ENCODE results near the gene TBX6. TPM values are rescaled to one million over a fixed set of nuclear protein-coding genes. Genes with fewer than 3 reads are reported as not detected.

Gene TBX6
- total RNA-seq, 1 experiment from 2014 or later, result 0.49 TPM

- POLR2A ChIA-PET (ENCODE audit: low non-redundant PET), result no interaction called here
- no TSS peak for BruUV-seq (replicated peaks)
- intact Hi-C loops (cut with micrococcal nuclease; ENCODE audit: unreplicated experiment), result no loop called here
These were observed 3.7 kb upstream of the TBX6 start for GRCh38 chr16:30095166-30096078.

GRCh38 chr16:30094541-30095165 lies 2.9 kb upstream of the TBX6 start:
- CTCF ChIA-PET, result no interaction called here
- no peaks in the 10 kb centered on the region for H3K27me3 ChIP-seq (replicated peaks; ENCODE audit: insufficient read depth, low read depth, low read length, poor library complexity)
- peaks cover 18% of the 10 kb centered on the region for H3K4me1 ChIP-seq (ENCODE audit: insufficient read depth, low read length, poor library complexity, severe bottlenecking)
- H3K27ac ChIP-seq (ENCODE audit: low read depth, low read length, poor library complexity, severe bottlenecking), result no peak overlapping the region
- TF ChIP-seq EZH2 (IDR thresholded peaks at IDR 0.05; ENCODE audit: borderline replicate concordance, low read depth, low read length, poor library complexity, severe bottlenecking), result no peak
- no peak for TF ChIP-seq CTCF (conservative IDR thresholded peaks at IDR 0.05; ENCODE audit: low read depth, low read length)
- no TSS peak for BruUV-seq (replicated peaks)
- H3K36me3 ChIP-seq (ENCODE audit: insufficient read depth, low read length, poor library complexity, severe bottlenecking), result no peaks in the 10 kb centered on the region
- intact Hi-C loops (cut with micrococcal nuclease; ENCODE audit: unreplicated experiment), result no loop called here
- DNase-seq (ENCODE audit: low spot score), result no peak
- POLR2A ChIA-PET (ENCODE audit: low non-redundant PET), result no interaction called here
- no peak overlapping the region for H3K4me3 ChIP-seq (ENCODE audit: low read depth, low read length, poor library complexity, severe bottlenecking)
- H3K9me3 ChIP-seq (ENCODE audit: low read depth, low read length, poor library complexity, severe bottlenecking), result peaks cover 19% of the 10 kb centered on the region

More at GRCh38 chr16:30095166-30096078, 3.7 kb upstream of the TBX6 start:
- Histone ChIP-seq H3K36me3 (ENCODE audit: insufficient read depth, low read length, poor library complexity, severe bottlenecking) (no peaks in the 10 kb centered on the region), H3K4me3 (ENCODE audit: low read depth, low read length, poor library complexity, severe bottlenecking) (peak overlapping the region; percentile 38), H3K4me1 (ENCODE audit: insufficient read depth, low read length, poor library complexity, severe bottlenecking) (peaks cover 18% of the 10 kb centered on the region), H3K9me3 (ENCODE audit: low read depth, low read length, poor library complexity, severe bottlenecking) (peaks cover 19% of the 10 kb centered on the region), H3K27me3 (replicated peaks; ENCODE audit: insufficient read depth, low read depth, low read length, poor library complexity) (no peaks in the 10 kb centered on the region), H3K27ac (ENCODE audit: low read depth, low read length, poor library complexity, severe bottlenecking) (no peak overlapping the region)
- no peak for TF ChIP-seq CTCF (conservative IDR thresholded peaks at IDR 0.05; ENCODE audit: low read depth, low read length)
- TF ChIP-seq EZH2 (IDR thresholded peaks at IDR 0.05; ENCODE audit: borderline replicate concordance, low read depth, low read length, poor library complexity, severe bottlenecking), result no peak
- DNase-seq (ENCODE audit: low spot score), result no peak
- CTCF ChIA-PET, result interaction anchor here (0.5 kb wide), 1 partner anchor 64 kb away, joined by 3 read pairs; no protein-coding TSS in a partner anchor

- POLR2A ChIA-PET (ENCODE audit: low non-redundant PET), result no interaction called here
- BruUV-seq (replicated peaks), result no TSS peak
- Histone ChIP-seq H3K36me3 (ENCODE audit: insufficient read depth, low read length, poor library complexity, severe bottlenecking) (no peaks in the 10 kb centered on the region), H3K4me1 (ENCODE audit: insufficient read depth, low read length, poor library complexity, severe bottlenecking) (peaks cover 18% of the 10 kb centered on the region), H3K9me3 (ENCODE audit: low read depth, low read length, poor library complexity, severe bottlenecking) (peaks cover 11% of the 10 kb centered on the region), H3K4me3 (ENCODE audit: low read depth, low read length, poor library complexity, severe bottlenecking) (peak overlapping the region; percentile 56), H3K27ac (ENCODE audit: low read depth, low read length, poor library complexity, severe bottlenecking) (peak overlapping the region; percentile 58), H3K27me3 (replicated peaks; ENCODE audit: insufficient read depth, low read depth, low read length, poor library complexity) (no peaks in the 10 kb centered on the region)
- TF ChIP-seq CTCF (conservative IDR thresholded peaks at IDR 0.05; ENCODE audit: low read depth, low read length), result peak; percentile 75
- no peak for TF ChIP-seq EZH2 (IDR thresholded peaks at IDR 0.05; ENCODE audit: borderline replicate concordance, low read depth, low read length, poor library complexity, severe bottlenecking)
- peak; percentile 81 for DNase-seq (ENCODE audit: low spot score)
- CTCF ChIA-PET, result interaction anchor here (0.6 to 1.3 kb wide), 8 partner anchors 28 to 1080 kb away, joined by 3 to 6 read pairs (median 5); partner anchors contain the start of gene ZNF48
- intact Hi-C loops (cut with micrococcal nuclease; ENCODE audit: unreplicated experiment), result no loop called here
These were observed 768 bp upstream of the TBX6 start for GRCh38 chr16:30092373-30093010.

Measured in A673 (cell line).